ENCODE measurements around the gene ENOX2.
"Not testable (repeated sequence)": the region's sequence is repeated elsewhere in the genome, so short reads cannot be mapped to it uniquely, and the experiment has no call there.

ENOX2 gene, protein sequence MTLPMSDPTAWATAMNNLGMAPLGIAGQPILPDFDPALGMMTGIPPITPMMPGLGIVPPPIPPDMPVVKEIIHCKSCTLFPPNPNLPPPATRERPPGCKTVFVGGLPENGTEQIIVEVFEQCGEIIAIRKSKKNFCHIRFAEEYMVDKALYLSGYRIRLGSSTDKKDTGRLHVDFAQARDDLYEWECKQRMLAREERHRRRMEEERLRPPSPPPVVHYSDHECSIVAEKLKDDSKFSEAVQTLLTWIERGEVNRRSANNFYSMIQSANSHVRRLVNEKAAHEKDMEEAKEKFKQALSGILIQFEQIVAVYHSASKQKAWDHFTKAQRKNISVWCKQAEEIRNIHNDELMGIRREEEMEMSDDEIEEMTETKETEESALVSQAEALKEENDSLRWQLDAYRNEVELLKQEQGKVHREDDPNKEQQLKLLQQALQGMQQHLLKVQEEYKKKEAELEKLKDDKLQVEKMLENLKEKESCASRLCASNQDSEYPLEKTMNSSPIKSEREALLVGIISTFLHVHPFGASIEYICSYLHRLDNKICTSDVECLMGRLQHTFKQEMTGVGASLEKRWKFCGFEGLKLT

DNA sequence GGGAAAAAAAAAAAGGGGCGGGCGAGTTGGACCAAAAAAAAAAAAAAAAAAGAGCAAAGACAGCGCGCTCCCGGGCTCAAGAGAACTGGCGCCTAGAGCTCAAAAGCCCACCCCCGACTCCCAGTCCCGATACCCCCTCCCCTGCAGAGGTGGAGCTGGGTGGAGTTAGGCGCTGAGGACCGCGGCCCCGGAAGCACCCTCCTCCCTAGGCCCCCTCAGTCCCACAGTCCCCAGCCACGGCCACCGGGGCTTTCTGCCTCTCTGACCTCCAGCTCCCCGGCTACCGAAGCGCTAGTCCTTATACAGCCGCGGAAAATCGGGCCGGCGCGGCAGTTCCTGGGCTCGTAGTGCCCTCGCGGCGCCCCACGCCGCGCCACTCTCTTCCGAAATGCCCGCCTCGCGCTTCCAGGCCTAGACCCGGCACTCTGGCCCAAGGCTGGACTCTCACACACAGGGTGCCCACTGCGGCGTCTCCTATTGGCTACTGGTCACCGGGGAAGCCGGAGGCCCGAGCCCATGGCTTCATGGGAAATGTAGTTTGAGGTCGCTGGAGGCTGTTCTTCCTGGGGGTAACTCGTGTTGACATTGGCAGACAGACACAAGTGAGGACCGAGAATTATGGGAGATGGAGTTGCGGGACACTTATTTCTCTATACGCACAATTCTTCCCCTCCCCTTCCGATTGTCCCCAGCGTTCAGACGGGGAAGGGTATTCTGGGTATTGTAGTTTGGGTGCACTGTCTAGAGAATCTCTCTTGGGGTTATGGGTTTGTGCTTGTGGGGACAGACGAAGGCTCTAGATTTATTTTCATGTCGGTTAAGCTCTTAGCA is at the start of gene ENOX2:
Gene ENOX2, minus strand, starts transcription at position 427 of the 831 bp plus-strand sequence. CDS start 199,993 bp downstream, outside the sequence.
- peak; percentile 98 for DNase-seq (ENCODE audit: low spot score)

DNA sequence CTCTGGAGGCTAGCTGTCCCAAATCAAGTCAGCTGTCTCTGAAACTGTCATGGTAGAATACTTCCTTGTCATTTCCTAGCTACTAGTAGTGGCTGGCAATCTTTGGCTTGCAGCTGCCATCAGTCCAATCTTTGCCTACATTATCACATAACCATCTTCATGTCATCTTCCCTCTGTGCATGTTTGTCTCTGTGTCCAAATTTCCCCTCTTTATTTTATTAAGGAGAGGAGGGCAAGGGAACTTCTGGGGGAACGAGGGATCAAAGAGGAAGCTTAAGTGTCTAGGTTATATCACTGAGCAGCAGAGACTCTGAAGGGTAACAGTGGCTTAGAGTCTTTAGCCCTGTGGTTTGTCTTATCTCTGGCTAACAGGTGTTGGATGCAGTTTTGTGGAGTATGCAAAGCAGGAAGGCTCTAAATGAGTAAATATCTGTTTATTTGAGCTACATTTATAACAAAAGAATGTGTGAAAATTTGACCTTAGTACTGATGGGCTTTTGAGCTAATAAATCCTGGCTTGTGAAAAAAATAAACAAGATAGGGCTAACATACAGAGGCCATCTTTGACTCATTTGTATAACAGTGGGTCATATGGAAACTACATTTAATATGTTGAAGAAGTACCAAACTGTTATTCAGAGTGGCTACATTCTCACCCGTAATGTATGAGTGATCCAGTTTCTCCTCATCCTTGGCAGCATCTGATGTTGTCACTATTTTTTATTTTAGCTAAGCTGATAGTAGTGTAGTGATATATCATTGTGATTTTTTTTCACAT is 49.4 kb upstream of the ENOX2 start:
- DNase-seq (ENCODE audit: low spot score), result no peak

DNA sequence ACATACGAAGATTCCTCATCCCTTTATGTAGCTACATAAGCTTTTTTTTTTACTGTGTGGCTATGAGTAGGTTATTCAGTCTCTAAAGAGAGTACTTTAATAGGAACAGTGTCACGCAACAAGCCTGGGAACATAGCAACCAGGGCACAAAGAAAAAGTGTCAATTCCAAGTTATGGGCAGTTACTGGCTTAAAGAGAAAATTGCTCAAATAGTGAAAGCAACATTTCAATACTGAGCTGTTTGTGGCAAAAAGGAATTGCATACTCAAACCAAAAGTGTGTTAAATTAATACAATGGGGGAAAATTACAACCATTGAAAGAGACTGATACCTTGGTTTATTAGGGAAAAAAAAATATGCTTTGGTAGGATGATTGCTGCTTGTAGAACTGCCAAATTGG is 41.2 kb upstream of the ENOX2 start:
- DNase-seq (ENCODE audit: low spot score), result no peak

DNA sequence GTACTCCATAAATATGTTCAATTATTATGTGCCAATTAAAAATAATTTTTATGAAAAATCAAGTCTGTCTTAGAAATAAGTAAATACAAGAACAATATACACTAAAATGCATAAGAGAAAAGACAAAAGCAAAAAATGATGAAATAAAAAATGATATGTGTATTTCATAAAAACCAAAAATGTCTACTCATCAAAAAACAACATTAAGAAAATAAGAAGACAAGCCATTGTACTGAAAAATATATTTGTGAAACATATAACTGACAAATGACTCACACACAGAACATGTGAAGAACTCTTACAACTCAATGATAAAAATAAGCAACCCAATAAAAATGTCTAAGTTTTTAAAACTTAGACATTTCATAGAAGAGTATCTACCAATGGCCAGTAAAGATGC is 34.1 kb upstream of the ENOX2 start:
- DNase-seq (ENCODE audit: low spot score), result no peak

DNA sequence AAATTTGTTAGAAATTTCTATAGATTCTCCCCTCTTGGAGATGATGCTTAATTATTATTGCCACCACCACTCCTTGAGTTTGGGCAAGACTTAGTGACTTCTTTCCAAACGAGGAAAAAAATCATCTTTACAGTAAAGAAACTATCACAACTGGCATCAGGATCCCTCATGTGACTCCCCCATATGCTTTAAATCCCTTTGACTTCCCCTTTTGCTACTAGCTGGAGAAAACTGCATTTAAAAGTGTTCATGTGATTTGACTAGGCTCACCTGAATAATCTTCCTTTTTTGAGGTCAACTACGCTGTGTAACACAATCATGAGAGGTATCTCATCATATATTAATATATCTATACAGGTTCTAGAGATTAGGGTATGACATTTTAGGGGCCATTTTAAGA is 30.3 kb upstream of the ENOX2 start:
- no peak for DNase-seq (ENCODE audit: low spot score)

DNA sequence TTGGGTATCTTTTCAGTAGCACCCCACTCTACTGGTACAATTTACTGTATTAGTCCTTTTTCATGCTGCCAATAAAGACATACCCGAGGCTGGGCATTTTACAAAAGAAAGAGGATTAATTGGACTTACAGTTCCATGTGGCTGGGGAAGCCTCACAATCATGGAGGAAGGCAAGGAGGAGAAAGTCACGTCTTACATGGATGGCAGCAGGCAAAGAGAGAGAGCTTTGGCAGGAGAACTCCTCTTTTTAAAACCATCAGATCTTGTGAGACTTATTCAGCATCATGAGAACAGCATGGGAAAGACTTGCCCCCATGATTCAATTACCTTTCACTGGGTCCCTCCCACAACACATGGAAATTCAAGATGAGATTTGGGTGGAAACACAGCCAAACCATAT is 17.4 kb upstream of the ENOX2 start:
- not testable (repeated sequence) for DNase-seq (ENCODE audit: low spot score)

GRCh38 chrX:130919676-130920075 is 16.7 kb upstream of the ENOX2 start:
- DNase-seq (ENCODE audit: low spot score), result not testable (repeated sequence)

GRCh38 chrX:130918498-130918897 is 15.5 kb upstream of the ENOX2 start:
- not testable (repeated sequence) for DNase-seq (ENCODE audit: low spot score)

DNA sequence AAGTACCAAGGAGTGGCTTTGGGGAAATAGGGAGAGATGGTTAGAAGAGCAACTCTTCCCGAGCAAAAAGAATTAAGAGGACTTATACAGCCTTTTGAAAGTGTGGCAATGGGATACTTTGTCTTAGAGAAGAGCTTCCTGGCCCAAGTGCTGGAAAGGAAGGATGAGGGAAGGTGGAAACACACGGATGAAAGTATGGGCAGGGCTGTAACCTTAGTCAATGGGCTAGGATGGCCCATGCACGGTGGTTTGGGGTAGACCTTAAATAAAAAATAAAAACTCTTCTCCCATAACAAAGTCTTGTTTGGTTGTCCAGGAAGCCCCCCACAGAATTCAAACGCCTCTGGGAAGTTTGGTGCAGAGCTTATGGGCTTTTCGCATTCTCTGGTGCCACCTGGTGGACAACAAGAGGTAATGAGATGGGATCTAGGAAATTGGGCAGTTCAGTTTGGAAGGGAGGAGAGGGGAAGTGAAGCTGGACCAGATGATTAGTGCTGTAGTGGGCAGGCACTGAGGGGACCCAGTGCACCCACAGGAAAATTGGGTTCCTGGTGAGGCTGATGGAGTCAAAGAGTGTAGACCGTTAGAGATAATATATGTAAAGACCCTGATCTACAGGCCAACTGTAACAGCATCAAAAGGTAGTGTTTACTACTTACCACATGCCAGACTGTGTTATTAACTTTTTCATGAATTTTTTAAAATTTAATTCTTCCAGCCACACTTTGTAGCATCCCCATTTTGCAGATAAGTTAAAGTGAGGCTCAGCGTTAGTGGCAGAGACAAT is 13.8 kb upstream of the ENOX2 start:
- DNase-seq (ENCODE audit: low spot score), result no peak

GRCh38 chrX:130915302-130915701 is 12.3 kb upstream of the ENOX2 start:
- DNase-seq (ENCODE audit: low spot score), result no peak

- no peak for DNase-seq (ENCODE audit: low spot score)
These were observed 6.6 kb upstream of the ENOX2 start for GRCh38 chrX:130909469-130910136.

- no peak for DNase-seq (ENCODE audit: low spot score)
These were observed 3.8 kb upstream of the ENOX2 start for GRCh38 chrX:130906776-130907175.

GRCh38 chrX:130902446-130902782 is 595 bp downstream of the ENOX2 start:
- DNase-seq (ENCODE audit: low spot score), result no peak

GRCh38 chrX:130896802-130897501 is 6.1 kb downstream of the ENOX2 start:
- no peak for DNase-seq (ENCODE audit: low spot score)

GRCh38 chrX:130896026-130896425 is 7.0 kb downstream of the ENOX2 start:
- no peak for DNase-seq (ENCODE audit: low spot score)

GRCh38 chrX:130895299-130895698 is 7.7 kb downstream of the ENOX2 start:
- DNase-seq (ENCODE audit: low spot score), result no peak

GRCh38 chrX:130893356-130894085 is 9.5 kb downstream of the ENOX2 start:
- DNase-seq (ENCODE audit: low spot score), result no peak

DNA sequence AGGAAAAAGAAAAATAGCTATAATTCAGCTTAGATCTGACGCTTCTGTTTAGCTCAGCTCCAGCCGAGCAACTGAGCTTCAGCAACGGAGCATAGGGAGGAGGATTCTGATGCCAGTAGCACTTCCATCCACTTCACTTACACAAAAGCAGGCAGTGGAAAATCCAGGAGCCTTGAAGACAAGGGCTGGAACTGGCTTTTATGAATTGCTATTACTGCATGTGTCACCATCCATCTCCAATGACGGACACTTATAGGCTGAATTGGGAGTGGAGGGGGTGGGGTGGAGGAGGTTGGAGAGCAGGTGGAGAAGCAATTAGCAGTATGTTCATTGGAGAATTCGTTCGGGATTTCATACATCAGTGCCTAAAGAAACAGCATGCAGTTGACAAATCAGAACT is 15.6 kb downstream of the ENOX2 start:
- no peak for DNase-seq (ENCODE audit: low spot score)

DNA sequence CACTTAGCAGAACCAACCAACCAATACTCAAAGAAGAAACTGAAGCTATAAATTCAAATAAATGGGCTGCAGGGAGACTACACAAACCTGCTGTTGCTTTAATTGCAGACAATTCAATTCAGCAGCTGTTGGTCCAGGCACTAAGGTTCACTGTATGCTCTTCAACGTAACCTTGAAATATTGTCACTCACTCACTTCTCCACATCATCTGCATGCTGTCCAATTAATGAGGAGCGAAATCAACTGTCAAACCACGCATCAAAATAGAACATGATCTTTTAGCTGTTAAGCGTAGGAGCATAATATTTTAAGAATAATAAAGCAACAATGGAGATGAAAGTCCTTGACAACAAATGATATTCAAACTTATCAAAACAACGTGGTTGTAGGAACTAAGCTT is 17.0 kb downstream of the ENOX2 start:
- no peak for DNase-seq (ENCODE audit: low spot score)
